H9 (cell line): ENCODE results near the gene ZFP64. TPM values are rescaled to one million over a fixed set of nuclear protein-coding genes. Genes with fewer than 3 reads are reported as not detected.

Source experiments
- DNase-seq: peaks from one replicate; pipeline ENCODE4 v3.0.0-alpha.2; 2017
- H2AFZ ChIP-seq: one replicate; pipeline ENCODE4 v1.6.1; 2013; ENCODE audit warnings: mild to moderate bottlenecking, low read length, control low read depth, moderate library complexity
- H2AK5ac ChIP-seq: 2 replicates; pipeline ENCODE4 v1.6.1; 2013; ENCODE audit warnings: low read length, control low read depth, mixed read lengths; ENCODE audit not compliant: insufficient read length
- H2BK120ac ChIP-seq: one replicate; pipeline ENCODE4 v1.6.1; 2013; ENCODE audit warnings: low read depth, mild to moderate bottlenecking, low read length, control low read depth, inconsistent platforms; ENCODE audit not compliant: poor library complexity, severe bottlenecking
- H2BK12ac ChIP-seq: 2 replicates; pipeline ENCODE4 v1.6.1; 2013; ENCODE audit warnings: low read length, control low read depth, mixed read lengths, low read depth; ENCODE audit not compliant: insufficient read length
- H2BK15ac ChIP-seq: 2 replicates; pipeline ENCODE4 v1.6.1; 2013; ENCODE audit warnings: low read depth, low read length, control low read depth
- H2BK20ac ChIP-seq: one replicate; pipeline ENCODE4 v1.6.1; 2013; ENCODE audit warnings: low read depth, mild to moderate bottlenecking, low read length, control low read depth, inconsistent platforms; ENCODE audit not compliant: poor library complexity, severe bottlenecking
- H2BK5ac ChIP-seq: 2 replicates; pipeline ENCODE4 v1.6.1; 2013; ENCODE audit warnings: low read length, control low read depth, mixed read lengths; ENCODE audit not compliant: insufficient read length
- H3K14ac ChIP-seq: 2 replicates; pipeline ENCODE4 v1.6.1; 2013; ENCODE audit warnings: low read length, control low read depth; ENCODE audit not compliant: insufficient read depth
- H3K18ac ChIP-seq: 2 replicates; pipeline ENCODE4 v1.6.1; 2013; ENCODE audit warnings: low read depth, mild to moderate bottlenecking, mixed read lengths, low read length, control low read depth; ENCODE audit not compliant: insufficient read length
- H3K23ac ChIP-seq: 2 replicates; pipeline ENCODE4 v1.6.1; 2013; ENCODE audit warnings: low read length, control low read depth, mixed read lengths, low read depth; ENCODE audit not compliant: insufficient read length
- H3K23me2 ChIP-seq: 2 replicates; pipeline ENCODE4 v1.6.1; 2013; ENCODE audit warnings: low read depth, mild to moderate bottlenecking, mixed read lengths, low read length, control low read depth; ENCODE audit not compliant: insufficient read length, poor library complexity, severe bottlenecking
- H3K27ac ChIP-seq: 2 replicates; pipeline ENCODE4 v1.5.1; 2013; ENCODE audit warnings: low read length, control low read depth, mixed read lengths, low read depth; ENCODE audit not compliant: insufficient read length
- H3K27me3 ChIP-seq: 2 replicates; pipeline ENCODE4 v1.6.1; 2013; ENCODE audit warnings: low read length, control low read depth, inconsistent platforms; ENCODE audit not compliant: insufficient read depth
- H3K4ac ChIP-seq: 2 replicates; pipeline ENCODE4 v1.6.1; 2013; ENCODE audit warnings: low read depth, mild to moderate bottlenecking, control low read depth, inconsistent platforms, low read length, moderate library complexity
- H3K4me1 ChIP-seq: 2 replicates; pipeline ENCODE4 v1.6.1; 2013; ENCODE audit warnings: low read length, control low read depth, inconsistent platforms; ENCODE audit not compliant: insufficient read depth
- H3K4me2 ChIP-seq: 2 replicates; pipeline ENCODE4 v1.6.1; 2013; ENCODE audit warnings: low read length, control low read depth, mixed read lengths; ENCODE audit not compliant: insufficient read length, insufficient read depth
- H3K56ac ChIP-seq: 2 replicates; pipeline ENCODE4 v1.6.1; 2013; ENCODE audit warnings: low read depth, mild to moderate bottlenecking, mixed read lengths, low read length, control low read depth; ENCODE audit not compliant: insufficient read length
- H3K79me1 ChIP-seq: 2 replicates; pipeline ENCODE4 v1.6.1; 2013; ENCODE audit warnings: low read depth, mild to moderate bottlenecking, moderate library complexity, low read length, control low read depth, inconsistent platforms; ENCODE audit not compliant: insufficient read depth, poor library complexity, severe bottlenecking
- H3K79me2 ChIP-seq: 2 replicates; pipeline ENCODE4 v1.6.1; 2013; ENCODE audit warnings: low read length, control low read depth, inconsistent platforms; ENCODE audit not compliant: insufficient read depth
- H3K9ac ChIP-seq: 2 replicates; pipeline ENCODE4 v1.6.1; 2013; ENCODE audit warnings: low read length, control low read depth, mixed read lengths; ENCODE audit not compliant: insufficient read length; ENCODE audit errors: extremely low read depth
- H3K9me3 ChIP-seq: one replicate; pipeline ENCODE4 v1.6.1; 2013; ENCODE audit warnings: low read depth, low read length, inconsistent platforms; ENCODE audit not compliant: control insufficient read depth
- H3T11ph ChIP-seq: one replicate; pipeline ENCODE4 v1.6.1; 2013; ENCODE audit warnings: mild to moderate bottlenecking, low read length, control low read depth, inconsistent platforms
- H4K20me1 ChIP-seq: one replicate; pipeline ENCODE4 v1.6.1; 2013; ENCODE audit not compliant: control insufficient read depth, insufficient read length, insufficient read depth
- H4K5ac ChIP-seq: 2 replicates; pipeline ENCODE4 v1.6.1; 2013; ENCODE audit warnings: low read depth, mild to moderate bottlenecking, mixed read lengths, low read length, control low read depth; ENCODE audit not compliant: insufficient read length
- H4K8ac ChIP-seq: replicated peaks from 2 replicates; pipeline ENCODE4 v1.6.1; 2013; ENCODE audit warnings: low read length, control low read depth, mixed read lengths, low read depth; ENCODE audit not compliant: insufficient read length
- H4K91ac ChIP-seq: 2 replicates; pipeline ENCODE4 v1.6.1; 2013; ENCODE audit warnings: low read depth, mild to moderate bottlenecking, moderate library complexity, mixed read lengths, low read length, control low read depth; ENCODE audit not compliant: insufficient read length
- H3K27ac Mint-ChIP-seq, 3 experiments: 2 replicates in 2 of 3; 3 replicates in 1 of 3; pipeline ENCODE4 v1.8.0; 2020 to 2021; ENCODE audit warnings: mixed read lengths in 3 of 3, mild to moderate bottlenecking in 1 of 3, moderate library complexity in 1 of 3
- H3K27me3 Mint-ChIP-seq: 2 replicates; pipeline ENCODE4 v1.8.0; 2021; ENCODE audit warnings: low read depth, mild to moderate bottlenecking, moderate library complexity, mixed read lengths
- H3K36me3 Mint-ChIP-seq, 3 experiments: 2 replicates in 2 of 3; 3 replicates in 1 of 3; pipeline ENCODE4 v1.8.0; 2020 to 2021; ENCODE audit warnings: low read depth in 3 of 3, mixed read lengths in 3 of 3; ENCODE audit not compliant: insufficient read depth in 1 of 3
- H3K4me1 Mint-ChIP-seq, 2 experiments: 2 replicates each; pipeline ENCODE4 v1.8.0; 2020; ENCODE audit warnings: mixed read lengths in 2 of 2
- H3K4me3 Mint-ChIP-seq, 2 experiments: 2 replicates in 1 of 2; 3 replicates in 1 of 2; pipeline ENCODE4 v1.8.0; 2020 to 2021; ENCODE audit warnings: mild to moderate bottlenecking in 2 of 2, mixed read lengths in 2 of 2, moderate library complexity in 1 of 2
- H3K9me3 Mint-ChIP-seq, 2 experiments: 2 replicates in 1 of 2; 3 replicates in 1 of 2; pipeline ENCODE4 v1.8.0; 2020; ENCODE audit warnings: mild to moderate bottlenecking in 2 of 2, mixed read lengths in 2 of 2, moderate library complexity in 1 of 2
- CTCF ChIP-seq: fragments of 200-600 bp; sonication (generic); conservative IDR thresholded peaks from 3 replicates; pipeline ENCODE4 v1.8.0; 2021; ENCODE audit warnings: antibody characterized with exemption, mild to moderate bottlenecking
- WGBS: extraction: QIAGEN DNeasy Blood & Tissue Kit; methylation state at CpG from one replicate; pipeline ENCODE4 v1.1.7; 2013; ENCODE audit warnings: missing lambda C conversion rate, low lambda C conversion rate, mixed read lengths; ENCODE audit not compliant: insufficient read length; ENCODE audit errors: extremely low coverage; 5-methylcytosine and 5-hydroxymethylcytosine counted together
- total RNA-seq: library from RNA; stranded (reverse); gene quantifications from 2 replicates; pipeline ENCODE4 v1.2.1, GENCODE V29; 2021

The ZFP64 gene
- total RNA-seq, 1 experiment from 2014 or later = 29.2 TPM

- no peak overlapping the region for H3K27ac Mint-ChIP-seq
- H3K9me3 Mint-ChIP-seq = no peaks in the 10 kb centered on the region
- H3K18ac ChIP-seq = no peak overlapping the region
- H3K4me1 Mint-ChIP-seq = no peaks in the 10 kb centered on the region
- no peak overlapping the region for H2AK5ac ChIP-seq
- H3K4me2 ChIP-seq = no peak overlapping the region
- no peak overlapping the region for H4K5ac ChIP-seq
- no peaks in the 10 kb centered on the region for H3K4me1 ChIP-seq
- no peak overlapping the region for H3T11ph ChIP-seq
- H3K23me2 ChIP-seq = no peaks in the 10 kb centered on the region
- H2BK15ac ChIP-seq = no peak overlapping the region
- no peak overlapping the region for H2BK20ac ChIP-seq
- no peak overlapping the region for H2BK120ac ChIP-seq
- no peak for TF ChIP-seq CTCF
- no peaks in the 10 kb centered on the region for H3K9me3 ChIP-seq
- H4K20me1 ChIP-seq = no peaks in the 10 kb centered on the region
- no CpG with 5 or more reads among the region's 1 CpG for WGBS
- no peak overlapping the region for H3K56ac ChIP-seq
- H4K91ac ChIP-seq = no peak overlapping the region
- H2BK12ac ChIP-seq = no peak overlapping the region
- H3K36me3 Mint-ChIP-seq = no peaks in the 10 kb centered on the region
- H2BK5ac ChIP-seq = no peak overlapping the region
- no peak overlapping the region for H3K4me3 Mint-ChIP-seq
- H3K27ac ChIP-seq = no peak overlapping the region
- no peaks in the 10 kb centered on the region for H3K79me2 ChIP-seq
- no peak overlapping the region for H4K8ac ChIP-seq
- H3K27me3 ChIP-seq = no peaks in the 10 kb centered on the region
- no peaks in the 10 kb centered on the region for H3K79me1 ChIP-seq
- H3K23ac ChIP-seq = no peak overlapping the region
- no peak overlapping the region for H3K9ac ChIP-seq
- no peak overlapping the region for H2AFZ ChIP-seq
- H3K4ac ChIP-seq = no peak overlapping the region
- no peak overlapping the region for H3K14ac ChIP-seq
- H3K27me3 Mint-ChIP-seq = peaks cover 1% of the 10 kb centered on the region
- DNase-seq = no peak
Measured at GRCh38 chr20:52240802-52241201, 49.2 kb upstream of the ZFP64 start.
